GDM1 (cell line): ENCODE measurements around the gene SMIM20.

Experiments
- DNase-seq: peaks from one replicate; lab custom pipeline; 2025; lab: John Stamatoyannopoulos, UW

SMIM20 gene

DNA sequence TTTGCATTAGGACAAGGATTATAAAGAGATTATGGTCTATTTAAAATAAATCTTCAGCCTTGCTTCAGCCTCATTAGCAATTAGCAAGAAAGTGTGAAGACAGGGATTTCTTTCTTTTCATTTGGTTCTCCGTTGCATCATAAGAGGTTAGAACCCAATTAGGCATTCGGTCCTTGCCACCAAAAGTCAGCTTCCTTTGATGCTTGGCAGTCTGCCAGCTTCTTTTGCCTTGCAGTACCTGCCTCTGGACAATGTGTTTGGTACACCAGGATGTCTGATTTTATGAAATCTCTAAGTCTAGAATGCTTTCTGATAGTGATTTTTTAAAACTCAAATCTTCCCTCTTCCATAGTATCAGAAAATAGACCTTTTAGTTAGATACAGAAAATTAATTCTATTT is 12.4 kb downstream of the SMIM20 start:
- DNase-seq: no peak

DNA sequence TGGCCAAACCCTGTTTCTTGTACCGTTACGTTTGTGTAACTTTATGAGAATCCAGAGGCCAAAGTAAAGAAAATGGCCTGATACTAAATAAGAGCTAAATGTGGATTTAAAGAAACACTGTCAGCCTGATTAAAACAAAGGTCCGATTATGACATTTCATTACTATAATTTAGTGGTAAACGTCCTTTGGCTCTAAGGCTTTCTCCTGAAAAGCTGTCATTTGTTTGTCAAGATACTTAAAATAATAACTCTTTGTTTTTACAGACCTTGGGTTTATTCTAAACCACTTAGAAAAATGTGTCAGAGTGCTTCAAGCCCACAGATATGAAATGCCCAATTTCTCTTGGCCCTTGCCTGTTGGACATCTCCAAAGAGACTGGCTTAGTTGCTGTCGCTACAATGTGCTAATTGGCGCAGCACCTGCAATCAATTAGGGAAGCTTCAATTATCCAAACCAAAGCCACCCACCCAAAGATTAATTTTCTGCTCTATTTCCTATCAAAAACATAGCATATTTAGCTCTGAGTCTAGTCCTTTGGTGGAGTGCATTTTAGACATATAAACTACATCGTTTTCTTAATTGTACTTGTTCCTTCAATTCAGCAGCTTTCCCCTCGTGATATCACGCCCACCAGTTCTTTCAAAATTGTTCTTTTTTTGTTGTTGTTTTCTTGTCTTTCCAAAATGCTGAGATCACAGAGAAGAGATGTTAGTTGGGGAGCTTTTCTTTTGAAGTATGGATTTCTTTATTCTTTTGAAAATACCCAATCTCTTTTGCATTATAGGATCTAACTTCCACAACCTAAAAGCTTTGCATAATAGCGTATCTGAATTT is 13.6 kb downstream of the SMIM20 start:
- DNase-seq: no peak

DNA sequence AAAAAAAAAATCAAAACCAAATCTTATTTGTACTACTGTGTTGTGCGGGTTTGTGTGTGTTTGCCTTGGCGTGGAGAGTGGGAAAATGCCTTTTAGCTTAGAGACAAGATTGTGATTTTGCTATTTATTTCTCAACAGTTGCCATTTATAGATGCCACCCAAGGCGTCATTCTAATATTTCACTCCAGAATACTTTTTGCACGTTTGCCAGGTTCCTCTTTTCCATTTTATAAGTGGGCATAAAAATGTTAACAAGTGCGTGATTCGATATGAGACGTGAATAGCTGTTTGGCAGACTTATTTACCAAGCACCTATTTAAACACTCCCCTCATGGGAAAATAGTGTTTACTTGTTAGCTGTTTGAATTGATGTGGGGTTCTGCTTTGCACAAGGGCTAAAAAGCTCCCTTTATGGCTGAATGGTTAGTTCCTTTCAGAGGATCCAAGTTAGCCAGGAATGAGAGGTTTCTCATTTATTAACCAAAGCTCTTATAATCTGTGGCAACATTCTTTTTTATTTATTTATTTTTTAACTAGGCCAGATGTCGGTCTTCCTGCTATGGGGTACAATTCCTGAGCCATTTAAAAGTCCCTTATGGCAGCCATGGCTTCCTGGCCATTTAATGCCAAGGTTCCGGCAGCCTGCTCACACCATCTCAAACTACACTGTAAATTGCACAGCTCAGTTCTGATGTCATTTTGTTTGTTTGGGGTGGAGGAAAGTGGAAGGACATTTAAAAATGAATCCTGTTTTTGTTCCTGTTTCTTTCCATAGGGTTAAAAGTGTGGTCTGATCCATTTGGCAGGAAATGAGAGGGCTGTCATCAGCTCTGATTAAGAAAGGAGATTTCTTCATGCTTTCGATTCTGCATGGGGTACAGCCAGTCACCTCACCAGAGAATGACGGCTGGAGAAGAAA is 14.6 kb downstream of the SMIM20 start:
- no peak for DNase-seq

DNA sequence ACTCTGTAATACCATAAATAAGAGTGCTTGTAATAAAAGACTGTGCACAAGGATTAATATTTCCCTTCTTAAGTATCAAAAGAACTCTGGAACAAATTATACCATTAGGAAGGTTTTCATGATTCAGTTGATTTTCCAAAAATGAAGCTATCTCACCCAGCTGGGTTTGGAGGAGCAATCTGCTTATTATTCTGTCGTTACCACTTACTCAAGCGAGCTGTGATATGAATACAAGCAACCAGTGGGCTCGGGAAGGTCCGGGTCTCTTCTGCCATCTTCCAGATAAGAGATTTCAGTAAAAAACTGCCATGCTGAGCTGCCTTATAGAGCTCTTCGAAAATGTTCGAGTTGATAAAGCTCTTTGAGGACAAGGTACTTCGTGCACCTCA is 15.3 kb downstream of the SMIM20 start:
- DNase-seq: no peak

DNA sequence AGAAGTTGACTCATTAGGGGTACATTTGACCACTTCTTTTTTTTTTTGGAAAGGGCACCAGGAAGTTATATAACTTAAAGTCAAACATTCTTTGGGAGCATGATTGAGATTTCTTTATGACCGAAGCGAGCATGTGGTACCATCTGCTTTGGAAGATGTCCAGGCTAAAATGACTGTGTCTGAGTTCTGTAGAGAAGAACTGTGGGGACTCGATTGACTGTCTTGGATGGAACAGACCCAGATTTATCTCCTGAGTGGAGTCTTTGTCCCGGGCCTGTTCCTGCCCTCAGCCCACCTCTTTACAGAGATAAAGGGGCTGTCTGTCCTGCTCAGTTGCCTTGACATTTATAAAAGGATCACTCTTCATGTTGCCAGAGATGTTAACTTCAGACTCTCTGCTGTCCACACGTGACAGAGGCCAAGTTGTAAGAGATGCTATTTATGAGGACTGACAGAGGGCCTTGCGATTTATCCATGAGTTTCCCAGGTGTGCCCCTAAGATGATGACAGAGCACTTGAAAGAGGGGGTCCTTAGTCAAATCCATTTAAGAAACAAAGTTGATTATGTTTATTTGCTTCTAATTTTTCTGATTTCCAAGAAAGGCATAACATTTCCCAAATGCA is 16.8 kb downstream of the SMIM20 start:
- DNase-seq: no peak

DNA sequence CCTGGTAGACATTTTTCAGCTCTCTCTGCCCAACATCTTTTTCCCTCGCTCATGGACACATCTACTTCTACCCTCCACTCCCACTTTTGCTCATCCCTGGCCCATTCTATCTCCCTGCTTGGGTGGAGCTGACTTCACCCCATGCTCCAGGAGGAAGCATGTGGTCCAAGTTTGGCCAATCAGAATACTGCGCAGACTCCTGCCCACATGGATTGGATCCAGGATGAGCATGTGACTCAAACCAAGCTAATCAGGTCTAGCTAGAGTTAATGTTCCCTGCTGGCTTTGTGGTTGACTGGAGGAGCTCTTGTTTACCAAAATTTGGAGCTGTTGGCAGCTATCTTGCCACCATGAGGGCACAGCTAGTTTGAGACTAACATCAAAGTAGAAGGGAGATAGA is 22.7 kb downstream of the SMIM20 start:
- DNase-seq: no peak

DNA sequence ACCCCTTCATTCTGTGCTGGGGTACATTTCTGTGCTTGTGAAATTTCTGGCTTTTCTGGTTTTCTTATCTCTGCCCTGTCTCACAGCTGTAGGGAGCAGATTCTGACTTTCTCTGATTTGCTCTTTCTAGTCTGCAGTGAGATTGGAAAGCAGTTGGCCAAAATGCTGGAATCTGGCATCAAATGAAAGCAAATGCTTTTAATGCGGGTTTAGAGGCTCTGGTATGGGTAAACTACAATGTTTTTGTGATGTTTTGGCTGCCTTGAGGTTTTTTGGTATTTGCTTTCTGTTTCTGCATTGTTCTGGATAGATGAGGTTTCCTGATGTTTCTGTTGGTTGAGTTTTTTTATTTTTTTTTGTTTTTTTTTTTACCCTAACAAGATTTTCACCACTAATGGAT is 23.8 kb downstream of the SMIM20 start:
- no peak for DNase-seq

DNA sequence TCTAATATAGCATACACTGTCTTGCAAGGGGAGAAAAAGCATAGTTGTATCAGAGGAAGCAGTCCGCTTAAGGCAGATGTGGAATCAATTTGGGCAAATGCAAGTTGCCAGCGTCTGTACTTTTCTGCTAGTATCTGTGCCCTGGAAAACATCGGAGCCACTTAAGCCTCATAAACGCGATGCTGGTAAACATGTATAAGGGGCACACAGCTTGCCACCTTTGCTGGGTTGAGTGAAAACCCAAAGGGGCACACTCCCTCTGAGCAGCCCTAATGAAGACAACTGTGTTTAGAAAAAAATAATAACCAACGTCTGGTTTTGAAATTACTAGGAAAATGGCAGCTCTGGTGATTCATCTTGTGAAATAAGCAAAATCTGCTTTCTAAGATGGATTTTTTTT is 24.3 kb downstream of the SMIM20 start:
- no peak for DNase-seq

DNA sequence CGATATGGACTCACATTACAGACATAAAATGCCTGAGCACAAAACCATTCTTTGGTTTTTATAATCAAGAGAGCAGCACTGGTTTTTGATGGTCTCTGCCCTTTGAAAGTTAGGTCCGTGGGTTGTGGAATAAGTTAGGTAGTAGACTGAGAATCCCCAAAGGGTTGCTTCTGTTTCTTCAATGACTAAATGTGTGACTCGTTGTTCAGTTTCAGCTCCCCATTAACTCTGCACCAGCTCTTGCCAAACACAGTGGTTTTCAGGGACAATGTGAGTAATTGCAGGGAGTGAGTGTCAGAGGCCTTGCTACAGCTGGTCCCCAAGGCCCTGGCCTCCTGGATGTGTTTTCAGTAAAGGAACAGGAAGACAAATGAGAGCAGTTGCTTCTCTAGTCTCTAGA is 24.8 kb downstream of the SMIM20 start:
- no peak for DNase-seq

DNA sequence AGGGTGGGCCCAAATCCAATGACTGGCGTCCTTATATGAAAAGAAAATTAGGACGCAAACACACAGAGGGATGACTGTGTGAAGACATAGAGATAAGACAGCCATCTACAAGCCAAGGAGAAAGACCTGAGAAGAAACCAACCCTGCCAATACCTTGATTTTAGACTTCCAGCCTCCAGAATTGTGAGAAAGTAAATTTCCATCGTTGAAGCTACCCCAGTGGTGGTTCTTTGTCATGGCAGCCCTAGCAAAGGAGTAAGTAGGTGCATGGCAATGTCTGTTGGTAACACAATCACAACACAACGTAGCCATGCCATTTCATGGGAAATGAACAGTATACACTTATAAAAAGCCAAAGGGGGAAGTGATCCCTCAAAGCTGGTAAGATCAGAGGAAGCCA is 25.3 kb downstream of the SMIM20 start:
- no peak for DNase-seq

DNA sequence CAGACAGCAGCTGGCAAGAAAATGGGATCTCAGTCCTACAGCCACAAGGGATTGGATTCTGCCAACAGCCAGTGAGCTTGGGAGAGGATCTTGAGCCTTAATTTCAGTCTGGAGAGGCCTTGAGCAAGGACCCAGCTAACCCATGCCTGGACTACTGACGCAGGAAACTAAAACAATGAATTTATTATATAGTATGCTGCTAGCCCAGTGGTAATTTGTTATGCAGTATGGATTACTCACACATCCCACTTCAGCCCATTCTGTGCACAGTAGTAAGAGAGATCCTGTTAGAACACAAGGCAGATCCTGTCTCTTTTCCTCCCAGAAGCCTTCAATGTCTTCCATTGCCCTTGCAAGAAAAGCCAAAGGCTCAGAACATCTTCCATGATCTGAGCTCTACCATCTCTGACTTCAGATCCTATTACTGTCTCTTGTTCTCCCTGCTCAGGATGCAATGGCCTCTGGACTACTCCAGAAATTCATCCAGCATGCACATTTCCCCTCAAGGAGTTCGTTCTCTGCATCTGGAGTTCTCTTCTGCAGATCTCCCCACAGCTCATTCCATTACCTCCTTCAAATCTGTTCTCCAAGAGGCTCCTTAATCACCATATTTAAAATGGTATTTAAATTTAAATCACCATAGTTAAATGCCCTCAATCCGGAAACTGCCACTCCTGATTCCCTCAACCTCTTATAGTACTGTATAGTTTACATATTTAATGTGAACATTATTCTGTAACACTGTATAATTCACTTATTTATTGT is 27.6 kb downstream of the SMIM20 start:
- no peak for DNase-seq

DNA sequence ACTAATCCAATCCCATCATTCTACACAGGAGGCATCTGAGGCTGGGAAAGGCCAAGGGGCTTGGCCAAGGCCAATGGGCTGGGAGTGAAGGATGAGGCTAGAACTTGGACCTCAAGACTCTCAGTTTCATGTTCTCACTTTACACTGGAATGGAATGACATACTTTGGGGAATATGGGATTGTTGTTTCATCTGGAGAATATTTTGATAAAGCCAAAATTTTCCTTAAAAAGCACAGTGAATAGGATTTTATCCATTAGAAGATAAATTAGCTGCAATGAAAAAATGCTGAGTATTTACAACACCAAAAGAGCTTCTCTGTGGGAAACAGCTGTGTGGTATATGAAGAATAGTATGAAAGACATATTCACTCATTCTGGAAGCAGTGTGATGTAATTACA is 29.3 kb downstream of the SMIM20 start:
- no peak for DNase-seq

DNA sequence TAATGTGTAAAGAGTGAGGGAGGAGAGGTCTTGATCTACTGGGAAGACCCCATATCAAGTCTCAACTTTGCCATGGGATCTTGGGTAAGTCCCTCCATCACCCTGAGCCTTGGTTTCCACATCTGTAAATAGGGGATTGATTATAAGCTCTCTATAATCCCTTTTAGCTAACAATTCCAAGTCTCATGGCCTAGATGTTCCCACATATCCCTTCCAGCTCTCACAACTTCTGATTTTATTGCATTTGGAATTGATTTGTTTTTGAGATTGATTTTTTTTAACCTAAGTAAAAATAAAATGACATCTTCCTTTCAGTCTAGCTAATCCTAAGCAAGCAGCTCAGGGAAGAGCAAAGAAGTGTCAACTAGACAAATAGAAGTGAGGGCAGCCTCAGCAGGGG is 29.8 kb downstream of the SMIM20 start:
- no peak for DNase-seq

DNA sequence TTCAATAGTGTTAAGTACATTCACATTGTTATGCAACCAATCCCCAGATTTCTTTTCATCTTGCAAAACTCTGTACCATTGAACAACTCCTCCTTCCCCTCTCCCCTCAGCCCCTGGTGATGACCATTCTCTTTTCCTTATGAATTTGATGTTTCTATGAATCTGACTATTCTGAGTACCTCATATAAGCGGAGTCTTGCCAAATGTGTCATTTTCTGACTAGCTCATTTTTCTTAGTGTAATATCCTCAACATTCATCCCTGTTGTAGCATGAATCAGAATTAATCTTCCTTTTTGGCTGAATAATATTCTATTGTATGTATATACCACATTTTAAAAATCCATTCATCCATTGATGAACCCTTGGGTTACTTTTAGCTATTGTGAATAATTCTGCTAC is 34.0 kb downstream of the SMIM20 start:
- no peak for DNase-seq

DNA sequence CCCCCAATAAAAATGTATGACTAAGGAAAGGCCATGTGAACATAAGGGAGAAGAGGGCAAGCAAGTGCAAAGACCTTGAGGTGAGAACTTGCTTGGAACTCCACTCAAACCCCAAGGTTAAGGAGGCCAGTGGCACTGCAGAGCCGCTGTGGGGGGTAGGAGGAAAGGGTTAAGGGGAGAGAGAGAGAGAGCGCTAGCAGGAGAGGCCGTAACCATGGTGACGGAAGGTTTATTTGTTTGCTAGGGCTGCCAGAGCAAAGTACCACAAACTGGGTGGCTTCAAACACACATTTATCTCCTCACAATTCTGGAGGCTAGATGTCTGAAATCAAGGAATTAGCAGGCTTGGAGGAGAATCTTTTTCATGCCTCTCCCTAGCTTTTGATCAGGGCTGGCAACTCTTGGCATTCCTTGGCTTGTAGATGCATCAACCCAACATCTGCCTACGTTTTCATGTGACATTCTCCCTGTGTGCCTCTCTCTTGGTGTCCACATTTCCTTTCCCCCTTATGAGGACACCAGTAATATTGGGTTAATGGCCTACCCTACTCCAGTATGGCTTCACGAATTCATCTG is 35.2 kb downstream of the SMIM20 start:
- DNase-seq: no peak

DNA sequence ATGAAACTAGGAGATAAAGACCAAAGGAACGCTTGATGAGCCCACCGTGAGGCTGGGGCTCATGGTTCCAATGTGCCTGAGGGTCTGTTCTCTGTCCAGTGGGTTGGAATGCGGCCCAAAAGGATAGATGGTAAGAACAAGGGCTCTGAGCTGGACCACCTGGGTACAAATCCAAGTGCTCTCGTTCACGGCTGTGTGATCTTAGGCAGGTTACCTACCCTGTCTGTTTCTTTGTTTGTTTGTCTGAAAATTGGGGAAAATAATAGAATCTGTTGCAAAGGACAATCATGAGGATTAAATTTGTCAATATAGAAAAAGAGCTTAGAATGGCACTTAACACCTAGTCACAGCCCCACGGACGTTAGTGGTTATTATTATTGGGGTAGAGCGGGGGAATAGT is 36.0 kb downstream of the SMIM20 start:
- DNase-seq: no peak

DNA sequence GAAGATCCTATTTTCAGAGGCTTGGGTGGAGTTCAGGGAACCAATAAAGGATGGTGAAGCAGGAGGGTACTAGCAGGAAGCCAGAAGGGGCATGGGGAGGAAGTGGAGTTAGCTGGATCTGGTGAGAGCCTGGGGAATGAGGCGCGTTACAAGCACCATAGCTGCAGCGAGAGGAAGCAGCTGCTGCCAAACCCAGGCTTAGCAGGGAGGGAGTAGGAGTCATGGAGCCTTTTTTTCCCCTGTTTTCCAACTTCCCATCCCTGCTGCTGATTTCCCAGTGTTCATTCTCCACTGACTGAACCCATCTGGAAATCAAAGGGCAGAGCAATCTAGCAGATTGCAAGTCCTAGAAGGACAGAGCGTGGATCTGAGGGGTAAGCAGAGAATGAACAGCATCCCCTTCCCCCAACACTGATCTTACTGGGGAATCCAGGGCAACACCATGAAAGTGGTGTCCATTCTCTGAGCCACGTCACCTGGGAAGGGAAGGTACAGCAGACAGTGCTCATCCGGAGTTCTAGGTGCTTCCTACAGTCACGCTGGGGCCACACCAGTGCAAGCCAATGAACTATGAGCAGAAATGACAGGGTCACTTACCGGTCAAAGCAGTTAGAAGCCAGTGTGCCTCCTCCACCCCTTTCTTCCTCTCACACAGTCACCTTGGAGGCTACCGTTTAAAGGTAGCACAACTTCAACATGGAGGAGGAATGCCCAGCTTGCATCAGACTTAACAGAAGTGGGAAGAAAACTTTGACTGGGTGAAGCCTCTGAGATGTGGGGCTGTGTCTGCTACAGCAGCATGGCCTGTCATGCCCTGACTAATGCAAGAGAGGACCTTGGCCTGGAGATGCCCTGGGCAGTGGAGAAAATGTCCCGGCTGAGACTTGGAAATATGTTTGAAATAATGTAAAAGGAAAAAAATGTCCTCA is 36.7 kb downstream of the SMIM20 start:
- DNase-seq: peak; percentile 18

DNA sequence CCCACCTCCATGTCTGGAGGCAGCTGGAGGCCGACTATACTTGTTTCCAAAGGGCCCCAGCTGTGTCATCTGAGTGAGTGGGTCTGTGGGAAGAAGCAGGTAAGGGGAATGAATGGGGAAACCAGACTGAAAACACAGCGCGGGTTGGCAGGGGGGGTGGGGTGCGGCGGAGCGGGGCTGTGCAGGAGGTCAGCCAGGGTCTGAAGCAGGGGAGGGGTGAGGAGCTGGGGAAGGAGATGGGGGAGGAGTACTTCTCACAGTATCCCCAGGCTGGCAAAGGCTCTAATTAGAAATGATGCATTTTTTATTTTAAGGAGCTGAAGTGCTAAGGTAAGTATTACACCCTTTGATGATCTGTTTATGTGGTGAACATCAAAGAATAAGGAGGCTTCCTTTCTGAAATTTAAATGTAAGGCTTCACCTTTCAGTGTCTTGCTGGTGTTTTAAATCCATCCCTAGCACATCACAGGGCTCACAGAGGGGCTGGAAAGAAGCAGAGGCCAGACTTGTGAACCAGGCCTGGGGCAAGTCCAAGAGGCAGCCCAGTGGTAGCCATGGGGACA is 37.5 kb downstream of the SMIM20 start:
- no peak for DNase-seq

DNA sequence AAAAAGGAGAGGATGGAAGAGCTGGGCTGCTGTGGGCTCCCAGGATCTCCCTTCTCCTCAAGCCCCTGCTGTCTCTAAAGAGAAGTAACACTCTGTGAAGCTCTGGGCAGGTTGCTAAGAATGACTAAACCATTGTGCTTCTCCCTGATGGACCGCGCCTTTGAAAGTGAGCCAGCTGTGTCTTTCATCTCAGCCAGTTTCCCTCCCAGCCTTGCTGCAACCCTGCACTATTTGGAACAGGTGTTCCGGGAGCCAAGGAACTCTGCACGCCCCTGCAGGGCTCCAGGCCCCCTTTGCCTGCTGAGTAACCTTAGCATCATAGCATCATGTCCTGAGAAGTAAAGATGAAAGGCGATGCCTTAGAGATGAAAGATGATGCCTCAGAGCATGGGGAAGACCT is 39.7 kb downstream of the SMIM20 start:
- DNase-seq: no peak

DNA sequence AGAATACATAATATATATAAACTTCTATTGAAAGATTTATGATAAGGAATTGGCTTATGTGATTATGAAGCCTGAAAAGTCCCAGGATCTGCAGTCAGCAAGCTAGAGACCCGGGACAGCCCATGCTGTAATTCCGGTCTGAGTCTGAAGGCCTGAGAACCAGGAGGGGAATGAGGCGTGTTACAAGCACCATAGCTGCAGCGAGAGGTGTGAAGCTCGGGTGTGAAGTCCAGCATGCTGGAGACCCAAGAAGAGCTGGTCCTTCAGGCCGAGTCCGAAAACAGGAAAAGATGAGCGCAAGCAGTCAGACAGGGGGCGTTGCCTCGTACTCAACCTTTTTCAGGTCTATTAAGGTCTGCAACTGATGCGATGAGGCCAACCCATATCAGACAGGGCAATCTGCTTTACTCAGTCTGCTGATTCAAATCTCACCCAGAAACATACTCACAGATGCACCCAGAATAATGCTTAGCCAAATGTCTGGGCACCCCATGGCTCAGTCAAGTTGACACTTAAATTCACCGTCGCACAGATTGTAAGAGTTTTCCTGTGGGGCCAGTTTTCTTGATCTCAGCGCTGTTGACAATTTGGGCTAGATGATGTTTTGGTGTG is 40.4 kb downstream of the SMIM20 start:
- no peak for DNase-seq
